ENCODE data around the gene ZNF213.
"Not testable (repeated sequence)": the region's sequence is repeated elsewhere in the genome, so short reads cannot be mapped to it uniquely, and the experiment has no call there.

Gene ZNF213

GRCh38 chr16:3138342-3138741, 3.5 kb downstream of the ZNF213 start (continued):
- TF ChIP-seq REST (tag by site-specific recombination; IDR thresholded peaks at IDR 0.05): no peak
- TF ChIP-seq ZNF837 (tag by site-specific recombination; IDR thresholded peaks at IDR 0.05): no peak
- TF ChIP-seq ZNF423 (tag by site-specific recombination; IDR thresholded peaks at IDR 0.05): no peak
- no peak for TF ChIP-seq ZNF37A (tag by site-specific recombination; IDR thresholded peaks at IDR 0.05)
- TF ChIP-seq KLF16 (tag by site-specific recombination; IDR thresholded peaks at IDR 0.05): no peak
- no peak for TF ChIP-seq ZSCAN16 (tag by site-specific recombination; IDR thresholded peaks at IDR 0.05)
- no peak for TF ChIP-seq ZNF658 (tag by site-specific recombination; IDR thresholded peaks at IDR 0.05)
- no peak for TF ChIP-seq ZNF132 (tag by site-specific recombination; IDR thresholded peaks at IDR 0.05; ENCODE audit: borderline replicate concordance)
- no peak for TF ChIP-seq ZNF341 (tag by site-specific recombination; IDR thresholded peaks at IDR 0.05; ENCODE audit: low read depth)
- no peak for TF ChIP-seq ZBTB44 (tag by site-specific recombination; IDR thresholded peaks at IDR 0.05)
- TF ChIP-seq ZNF274 (IDR thresholded peaks at IDR 0.05; ENCODE audit: low read length): no peak
- TF ChIP-seq ZNF274 (tag by site-specific recombination; IDR thresholded peaks at IDR 0.05; ENCODE audit: borderline replicate concordance): no peak

GRCh38 chr16:3138823-3139426, 4.1 kb downstream of the ZNF213 start:
- Histone ChIP-seq H3K4me1 (ENCODE audit: control insufficient read depth, insufficient read depth, low read length) (0 out of 2 replicates have a peak, but pooled peaks cover 3% of the 10 kb centered on the region), H3K36me3 (ENCODE audit: control insufficient read depth in 2 of 2, insufficient read depth in 1 of 2, low read length in 2 of 2) (peaks cover 0 to 46% of the 10 kb centered on the region in 2 experiments; a peak in 1 of 3 replicates), H3K27ac (ENCODE audit: extremely low read depth, low read depth, low read length) (no peak overlapping the region), H3K4me3 (ENCODE audit: low read depth, low read length) (no peak overlapping the region), H3K9me3 (ENCODE audit: control insufficient read depth, insufficient read depth, low read depth, low read length) (no peaks in the 10 kb centered on the region)
- POLR2A ChIA-PET: no interaction called here
- no peak for TF ChIP-seq ZBTB26 (tag by site-specific recombination; optimal IDR thresholded peaks at IDR 0.05)
- TF ChIP-seq ZNF157 (tag by site-specific recombination; IDR thresholded peaks at IDR 0.05): no peak
- no peak for TF ChIP-seq GLIS1 (tag by site-specific recombination; IDR thresholded peaks at IDR 0.05)
- no peak for TF ChIP-seq ELK4 (IDR thresholded peaks at IDR 0.05; ENCODE audit: borderline replicate concordance, low read depth, low read length)
- no peak for TF ChIP-seq ZNF302 (tag by site-specific recombination; IDR thresholded peaks at IDR 0.05; ENCODE audit: low read depth)
- no peak for TF ChIP-seq HOXA7 (CRISPR knock-in tag; IDR thresholded peaks at IDR 0.05; ENCODE audit: borderline replicate concordance)
- TF ChIP-seq PBX3 (CRISPR knock-in tag; IDR thresholded peaks at IDR 0.05): no peak
- TF ChIP-seq HOXD13 (CRISPR knock-in tag; IDR thresholded peaks at IDR 0.05; ENCODE audit: borderline replicate concordance): no peak
- TF ChIP-seq ZSCAN4 (tag by site-specific recombination; IDR thresholded peaks at IDR 0.05): no peak
- CTCF ChIA-PET: interaction anchor here (1.1 kb wide), 1 partner anchor 9 kb away, joined by 3 read pairs; no protein-coding TSS in a partner anchor

GRCh38 chr16:3139561-3139960, 4.7 kb downstream of the ZNF213 start:
- H3K9me3 ChIP-seq (ENCODE audit: control insufficient read depth, insufficient read depth, low read depth, low read length); H3K4me3 ChIP-seq (ENCODE audit: low read depth, low read length); H3K27ac ChIP-seq (ENCODE audit: extremely low read depth, low read depth, low read length); POLR2A ChIA-PET; H3K4me1 ChIP-seq (ENCODE audit: control insufficient read depth, insufficient read depth, low read length): not testable (repeated sequence)
- CTCF ChIA-PET: interaction anchor here (0.8 to 1.4 kb wide), 4 partner anchors 7 to 27 kb away, joined by 3 read pairs; no protein-coding TSS in a partner anchor
- H3K36me3 ChIP-seq (ENCODE audit: control insufficient read depth in 2 of 2, insufficient read depth in 1 of 2, low read length in 2 of 2): peaks cover 0 to 46% of the 10 kb centered on the region in 2 experiments; a peak in 1 of 3 replicates

All from HEK293 (cell line).